Motor neuron (in vitro differentiated cells): Measurements from ENCODE around the gene LRRC73. TPM values are rescaled to one million over a fixed set of nuclear protein-coding genes. Genes with fewer than 3 reads are reported as not detected.

ENCODE experiments used
- ATAC-seq, 8 experiments: fragments of 200-7000 bp; cut with Tn5 transposase; replicated peaks in 6 of 8; 2 replicates each; pipeline ENCODE4 v1.8.0; 2021; ENCODE audit warnings: mild to moderate bottlenecking in 8 of 8, moderate library complexity in 8 of 8
- H3K27ac ChIP-seq, 2 donors: fragments of 250-450 bp; sonication (Bioruptor Pico); 2 replicates each; pipeline ENCODE4 v1.9.0; 2021; ENCODE audit warnings: antibody characterized with exemption in 2 of 2, mild to moderate bottlenecking in 2 of 2, moderate library complexity in 1 of 2
- H3K4me1 ChIP-seq, 2 donors: fragments of 250-450 bp; sonication (Bioruptor Pico); replicated peaks in 1 of 2; 2 replicates each; pipeline ENCODE4 v1.6.1; 2021; ENCODE audit warnings: antibody characterized with exemption in 2 of 2, mild to moderate bottlenecking in 2 of 2, moderate library complexity in 1 of 2
- H3K4me3 ChIP-seq, 5 donors: fragments of 250-450 bp; sonication (Bioruptor Pico); 2 replicates each; pipeline ENCODE4 v1.9.0; 2021; ENCODE audit warnings: antibody characterized with exemption in 5 of 5, mild to moderate bottlenecking in 5 of 5, moderate library complexity in 4 of 5
- WGBS, 10 experiments: fragments of 450-650 bp; shearing (Covaris generic); methylation state at CpG; one replicate each; pipeline ENCODE4 v1.0.0; 2022; 5-methylcytosine and 5-hydroxymethylcytosine counted together
- in situ Hi-C, 9 experiments: fragments of 400-800 bp; cut with MboI; loops; one replicate each; pipeline ENCODE4 v1.15.0; 2021; ENCODE audit warnings: low sequenced_read_pairs in 9 of 9, low pct_unique_long_range_greater_than_20kb in 2 of 9; ENCODE audit not compliant: unreplicated experiment in 9 of 9
- total RNA-seq, 8 experiments: library from RNA; unstranded; fragments of 300-600 nt; gene quantifications; 2 replicates each; pipeline versions ENCODE4 v1.2.3 to v1.2.4, GENCODE V29; 2022

Gene LRRC73
- total RNA-seq, 8 experiments from 2014 or later = 0.67 to 3.7 (median 1.4) TPM

DNA sequence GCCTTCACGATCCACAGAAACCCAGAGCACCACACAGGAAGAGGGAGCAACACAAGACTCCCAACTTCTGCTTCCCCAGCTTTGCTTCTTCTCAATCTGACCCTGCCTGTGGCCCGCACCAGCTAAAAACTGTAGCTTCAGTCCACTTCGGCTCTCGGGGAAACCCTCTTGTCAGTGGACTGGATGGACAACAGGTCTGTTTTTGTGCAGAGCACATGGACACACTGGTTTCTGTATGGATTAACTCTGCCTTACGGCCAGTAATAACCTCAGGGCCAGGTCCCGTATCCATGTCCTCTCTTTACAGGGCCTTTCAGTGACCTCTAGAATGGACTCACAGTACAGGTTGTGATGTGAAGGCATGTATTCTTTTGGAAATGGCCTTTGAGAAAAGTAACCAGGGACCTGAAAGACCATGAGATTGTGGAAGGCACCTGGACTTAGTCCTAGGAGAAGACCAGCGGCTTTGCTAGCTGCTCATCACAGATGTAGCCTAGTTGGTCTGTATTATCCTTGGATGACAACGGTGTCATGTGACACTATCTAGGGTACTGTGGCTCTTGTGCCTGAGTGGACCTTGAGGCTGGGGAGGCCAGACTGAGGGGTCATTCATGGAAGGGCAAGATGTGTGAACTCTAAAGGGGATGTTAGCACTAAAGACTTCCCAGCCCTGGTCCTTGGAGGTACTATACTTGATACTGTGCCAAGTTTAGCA, 12.6 kb upstream of the LRRC73 start:
- Histone ChIP-seq H3K4me3 (no peak overlapping the region), H3K4me1 (peaks cover 10 to 12% of the 10 kb centered on the region in 2 donors), H3K27ac (no peak overlapping the region)
- 93 to 100% (median 100%) methylated on average over 1 to 4 of the region's 8 CpGs; no CpG with 5 or more reads in 2 of the 10 experiments for WGBS, 10 experiments
- ATAC-seq = peak in 4 of 8 experiments; percentile 17 to 35 (median 31)
- in situ Hi-C loops = loop anchor here in 2 of 9 experiments (25.0 kb wide), 2 partner anchors 135 to 260 kb away; no protein-coding TSS in a partner anchor

DNA sequence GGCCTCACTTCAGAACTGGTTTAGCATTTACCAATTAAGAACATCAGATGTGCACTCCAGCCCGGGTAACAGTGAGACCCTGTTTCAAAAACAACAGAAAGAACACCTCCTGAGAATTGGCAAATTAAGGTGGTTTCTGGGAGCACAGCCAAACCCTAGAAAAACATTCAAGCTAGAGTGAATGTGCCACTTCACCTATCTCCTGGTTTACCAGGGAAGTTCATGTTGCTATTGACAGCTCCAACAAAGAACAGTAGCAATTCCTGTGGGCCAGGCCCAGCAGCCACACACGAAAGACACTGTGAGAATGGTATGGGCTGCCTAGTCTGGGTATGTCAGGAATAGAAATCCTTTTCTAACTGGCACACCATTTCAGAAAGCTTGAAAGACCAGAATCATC, 11.7 kb upstream of the LRRC73 start:
- WGBS, 10 experiments = 60 to 100% (median 100%) methylated on average over 1 to 2 of the region's 2 CpGs; no CpG with 5 or more reads in 4 of the 10 experiments
- H3K4me3 ChIP-seq = no peak overlapping the region
- ATAC-seq = no peak
- in situ Hi-C loops = loop anchor here in 2 of 9 experiments (25.0 kb wide), 2 partner anchors 135 to 260 kb away; no protein-coding TSS in a partner anchor
- H3K27ac ChIP-seq = no peak overlapping the region
- H3K4me1 ChIP-seq = peaks cover 10 to 12% of the 10 kb centered on the region in 2 donors

DNA sequence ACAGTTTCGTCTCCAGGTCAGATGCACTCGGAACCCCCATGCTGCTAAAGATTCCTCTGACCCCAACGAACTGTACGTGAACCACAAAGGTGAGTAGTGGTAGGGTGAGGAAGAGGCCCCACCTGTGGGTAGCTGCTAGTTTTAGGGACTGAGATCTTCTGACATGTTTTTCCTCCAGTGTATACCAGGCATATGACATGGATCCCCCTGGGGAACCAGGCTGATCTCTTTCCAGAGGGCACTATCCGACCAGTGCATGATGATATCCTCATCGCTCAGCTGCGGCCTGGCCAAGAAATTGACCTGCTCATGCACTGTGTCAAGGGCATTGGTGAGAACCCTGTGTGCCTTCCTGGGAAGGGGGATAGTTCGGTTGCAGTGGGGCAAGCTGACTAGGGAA, 10.0 kb upstream of the LRRC73 start:
- in situ Hi-C loops = loop anchor here in 2 of 9 experiments (25.0 kb wide), 2 partner anchors 133 to 258 kb away; no protein-coding TSS in a partner anchor
- no peak overlapping the region for H3K4me3 ChIP-seq
- no peak overlapping the region for H3K27ac ChIP-seq
- H3K4me1 ChIP-seq = peaks cover 18 to 19% of the 10 kb centered on the region in 2 donors
- no peak for ATAC-seq
- 80 to 100% (median 93%) methylated on average over 1 to 8 of the region's 8 CpGs; no CpG with 5 or more reads in 4 of the 10 experiments for WGBS, 10 experiments

DNA sequence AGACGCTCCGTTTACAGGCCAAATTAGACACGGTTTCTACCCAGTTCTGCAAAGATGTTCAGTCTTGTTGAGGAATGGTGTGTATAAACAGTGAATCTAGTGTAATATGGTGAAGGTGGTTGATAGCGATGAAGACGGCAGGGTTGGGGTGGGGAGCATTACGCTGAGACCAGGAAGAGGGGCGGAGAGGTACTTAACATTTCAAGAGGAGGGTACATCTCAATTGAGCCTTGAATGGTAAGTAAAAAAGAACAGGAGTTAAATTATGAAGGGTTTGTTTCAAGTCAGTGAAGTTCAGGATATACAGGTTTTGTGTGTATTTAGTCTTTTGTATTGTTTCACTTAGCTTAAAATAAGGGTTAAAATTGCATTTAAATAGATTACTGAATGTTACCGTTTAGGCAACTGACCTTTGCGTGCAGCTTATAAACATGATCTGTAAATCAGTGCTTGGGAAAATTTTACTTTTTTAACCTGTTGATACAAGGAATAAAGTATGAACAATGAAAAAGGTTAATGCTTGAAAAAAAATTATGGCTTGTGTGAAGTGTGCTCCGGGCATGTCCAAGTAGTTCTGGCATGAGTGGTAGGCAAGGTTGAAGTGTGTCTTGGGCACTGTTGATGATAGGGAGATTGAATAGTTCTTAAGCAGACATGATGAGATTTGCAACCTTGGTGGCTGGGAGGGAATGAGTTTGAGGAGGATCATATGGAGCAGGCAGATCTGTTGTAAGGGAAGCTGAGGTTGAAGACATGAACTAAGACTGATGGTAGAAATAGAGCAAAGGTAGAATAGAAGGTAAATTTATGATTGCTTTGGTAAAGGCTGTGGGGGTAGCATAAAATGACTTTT, 7.6 kb upstream of the LRRC73 start:
- Histone ChIP-seq H3K4me3 (peak overlapping the region; percentile 75 to 92 (median 77)), H3K4me1 (peaks cover 21 to 28% of the 10 kb centered on the region in 2 donors), H3K27ac (peak overlapping the region; percentile 68 to 93)
- ATAC-seq = peak in 3 of 8 experiments; percentile 0 to 5 (median 3)
- in situ Hi-C loops = loop anchor here in 2 of 9 experiments (25.0 kb wide), 2 partner anchors 130 to 255 kb away; no protein-coding TSS in a partner anchor
- WGBS, 10 experiments = 0 to 20% (median 9%) methylated on average over 3 to 8 of the region's 10 CpGs; no CpG with 5 or more reads in 1 of the 10 experiments

DNA sequence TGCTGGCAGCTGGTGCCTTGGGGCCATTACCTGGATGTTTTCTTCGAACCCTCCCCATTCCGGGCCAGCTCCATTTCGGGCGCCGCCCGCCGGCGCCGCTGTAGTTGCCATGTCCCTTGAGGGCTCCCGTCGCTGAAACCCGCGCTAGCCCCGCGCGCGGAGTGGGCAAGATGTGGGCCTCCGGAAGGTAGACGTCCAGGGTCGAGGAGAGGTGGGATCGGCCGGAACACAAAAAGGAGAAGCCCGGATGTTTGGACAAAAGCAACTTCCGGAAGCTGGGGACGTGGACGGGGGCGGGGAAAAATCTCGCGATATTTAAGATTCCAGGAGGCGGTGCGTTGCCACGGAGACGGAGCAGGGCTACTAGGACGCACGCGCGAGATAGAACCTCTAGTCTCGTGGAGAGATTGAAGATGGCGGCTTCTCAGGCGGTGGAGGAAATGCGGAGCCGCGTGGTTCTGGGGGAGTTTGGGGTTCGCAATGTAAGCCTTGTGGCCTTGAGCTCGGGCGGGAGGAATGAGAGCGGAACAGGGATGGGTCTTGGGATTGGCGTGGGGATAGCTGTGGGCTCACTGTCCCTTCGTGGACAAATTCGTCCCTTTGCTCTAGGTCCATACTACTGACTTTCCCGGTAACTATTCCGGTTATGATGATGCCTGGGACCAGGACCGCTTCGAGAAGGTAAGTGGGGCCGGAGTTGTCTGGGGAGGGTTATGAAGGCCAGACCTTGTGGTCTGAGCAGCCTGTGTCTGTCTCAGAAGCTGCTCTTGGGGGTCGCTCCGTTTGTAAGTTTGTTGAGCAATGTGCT, 6.8 kb upstream of the LRRC73 start, which contains the start of the genes POLR1C and YIPF3:
TSS of gene POLR1C (plus strand) at position 393 of the 808 bp plus-strand sequence. CDS start at position 414, 21 bp downstream.
TSS of gene YIPF3 (minus strand) at position 230 of the 808 bp plus-strand sequence. CDS start at position 111, 119 bp downstream.
- WGBS, 10 experiments = 0 to 1% (median 0%) methylated on average over 1 to 47 of the region's 57 CpGs; no CpG with 5 or more reads in 2 of the 10 experiments
- Histone ChIP-seq H3K4me3 (peak within 1 kb of the TSS; percentile 75 to 92 (median 77)), H3K27ac (peak within 1 kb of the TSS; percentile 91 to 93), H3K4me1 (peaks cover 21 to 28% of the 10 kb centered on the region in 2 donors)
- in situ Hi-C loops = loop anchor here in 2 of 9 experiments (25.0 kb wide), 2 partner anchors 130 to 255 kb away; no protein-coding TSS in a partner anchor
- peak; percentile 90 to 94 (median 92) for ATAC-seq

DNA sequence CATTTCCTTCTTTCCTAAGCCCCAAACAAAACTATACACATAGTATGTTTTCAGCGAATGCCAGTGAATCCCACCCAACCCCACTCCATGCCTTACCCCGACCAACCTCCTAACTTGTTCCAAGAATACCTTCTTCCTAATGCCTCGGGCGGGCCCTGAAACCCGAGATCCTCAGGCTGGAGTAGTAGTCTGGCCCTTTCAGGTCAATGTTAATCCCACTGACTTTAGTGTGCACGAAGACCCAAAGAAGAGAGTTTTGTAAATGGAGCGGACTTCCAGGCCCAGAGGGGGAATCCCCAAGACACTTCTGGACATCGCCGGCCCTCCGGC, 6.2 kb upstream of the LRRC73 start:
- peak overlapping the region; percentile 75 to 92 (median 77) for H3K4me3 ChIP-seq
- H3K27ac ChIP-seq = peak overlapping the region; percentile 91 to 93
- peaks cover 21 to 28% of the 10 kb centered on the region in 2 donors for H3K4me1 ChIP-seq
- in situ Hi-C loops = loop anchor here in 2 of 9 experiments (25.0 kb wide), 2 partner anchors 129 to 254 kb away; no protein-coding TSS in a partner anchor
- 0 to 2% (median 0%) methylated on average over 1 to 8 of the region's 10 CpGs; no CpG with 5 or more reads in 6 of the 10 experiments for WGBS, 10 experiments
- ATAC-seq = no peak

DNA sequence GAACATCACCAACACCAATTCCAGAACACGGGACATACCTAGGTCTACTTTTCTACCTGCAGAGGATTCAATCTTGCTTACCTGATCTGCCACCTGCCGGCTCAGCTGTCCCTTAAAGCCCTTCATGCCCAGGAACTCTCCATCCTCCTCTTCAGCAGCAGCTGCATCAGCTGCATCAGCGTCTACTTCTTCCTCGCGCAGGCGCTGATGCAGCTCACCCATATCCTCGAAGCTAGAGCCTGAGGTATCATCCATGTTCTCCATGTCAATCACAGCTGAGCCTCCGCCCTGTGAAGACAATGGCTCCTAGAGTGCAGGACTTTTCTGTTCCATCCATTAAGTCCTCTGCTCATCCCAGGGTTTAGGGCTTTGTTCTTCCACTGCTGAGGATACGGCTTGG, 5.7 kb upstream of the LRRC73 start:
- 52 to 83% (median 73%) methylated on average over 1 to 8 of the region's 9 CpGs; no CpG with 5 or more reads in 2 of the 10 experiments for WGBS, 10 experiments
- in situ Hi-C loops = loop anchor here in 2 of 9 experiments (25.0 kb wide), 2 partner anchors 129 to 254 kb away; no protein-coding TSS in a partner anchor
- Histone ChIP-seq H3K4me1 (peaks cover 21 to 29% of the 10 kb centered on the region in 2 donors), H3K27ac (peak overlapping the region; percentile 91 to 93), H3K4me3 (peak overlapping the region; percentile 75 to 92 (median 77))
- no peak for ATAC-seq

DNA sequence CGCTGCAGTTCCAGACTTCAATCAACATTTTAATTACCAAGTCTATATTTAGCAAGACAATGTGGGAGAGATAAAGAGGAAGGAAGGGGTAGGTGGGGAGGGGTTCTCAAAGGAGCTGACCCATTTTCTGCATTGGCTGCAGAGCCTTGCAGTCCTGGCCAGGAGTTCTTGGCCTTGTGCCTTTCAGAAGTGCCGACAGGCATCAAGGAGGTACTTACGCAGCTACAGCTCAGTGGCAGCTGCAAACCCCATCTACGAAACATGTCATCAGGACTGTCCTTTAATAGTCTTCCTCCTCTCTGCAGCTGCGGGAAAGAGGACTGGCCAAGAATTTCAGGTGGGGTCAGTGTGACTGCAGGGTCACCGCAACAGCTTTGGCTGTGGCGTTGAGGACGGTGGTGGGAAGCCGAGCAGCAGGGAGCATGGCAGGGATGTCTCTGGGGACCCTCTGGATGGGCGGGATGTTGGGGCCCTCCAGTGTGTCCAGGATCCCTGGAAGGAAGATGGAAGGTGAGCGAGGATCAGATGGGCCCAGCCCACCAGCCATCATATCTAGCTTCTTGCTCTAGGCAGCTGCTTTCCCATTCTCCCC, 1.8 kb upstream of the LRRC73 start:
- 17 to 100% (median 90%) methylated on average over 1 to 8 of the region's 11 CpGs; no CpG with 5 or more reads in 2 of the 10 experiments for WGBS, 10 experiments
- Histone ChIP-seq H3K27ac (no peak overlapping the region), H3K4me1 (peaks cover 23 to 32% of the 10 kb centered on the region in 2 donors), H3K4me3 (no peak overlapping the region)
- ATAC-seq = no peak
- in situ Hi-C loops = loop anchor here in 2 of 9 experiments (25.0 kb wide), 2 partner anchors 125 to 250 kb away; no protein-coding TSS in a partner anchor

DNA sequence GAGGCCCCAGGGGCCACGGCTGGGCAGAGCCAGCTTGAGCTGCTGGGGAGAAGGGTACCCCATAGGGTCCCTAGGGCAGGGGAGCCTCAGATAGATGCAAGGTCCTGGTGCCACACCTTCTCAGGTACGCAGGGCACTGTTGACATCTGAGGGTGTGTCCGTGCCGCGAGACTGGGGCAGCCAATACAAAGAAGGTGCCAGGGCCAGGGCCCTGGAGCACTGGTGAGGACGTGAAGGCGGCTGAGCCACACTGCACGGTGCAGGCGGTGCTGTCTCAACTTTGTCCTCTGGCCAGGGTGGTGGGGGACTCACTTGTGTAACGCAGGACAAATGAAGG, 649 bp upstream of the LRRC73 start:
- WGBS, 10 experiments = 49 to 100% (median 87%) methylated on average over 1 to 4 of the region's 10 CpGs; no CpG with 5 or more reads in 3 of the 10 experiments
- H3K27ac ChIP-seq = peak overlapping the region; percentile 64 to 72
- peaks cover 27 to 31% of the 10 kb centered on the region in 2 donors for H3K4me1 ChIP-seq
- H3K4me3 ChIP-seq = peak overlapping the region in 1 of 5 donors; percentile 88
- ATAC-seq = peak in 3 of 8 experiments; percentile 0 to 1 (median 0)
- in situ Hi-C loops = loop anchor here in 2 of 9 experiments (25.0 kb wide), 2 partner anchors 123 to 248 kb away; no protein-coding TSS in a partner anchor

DNA sequence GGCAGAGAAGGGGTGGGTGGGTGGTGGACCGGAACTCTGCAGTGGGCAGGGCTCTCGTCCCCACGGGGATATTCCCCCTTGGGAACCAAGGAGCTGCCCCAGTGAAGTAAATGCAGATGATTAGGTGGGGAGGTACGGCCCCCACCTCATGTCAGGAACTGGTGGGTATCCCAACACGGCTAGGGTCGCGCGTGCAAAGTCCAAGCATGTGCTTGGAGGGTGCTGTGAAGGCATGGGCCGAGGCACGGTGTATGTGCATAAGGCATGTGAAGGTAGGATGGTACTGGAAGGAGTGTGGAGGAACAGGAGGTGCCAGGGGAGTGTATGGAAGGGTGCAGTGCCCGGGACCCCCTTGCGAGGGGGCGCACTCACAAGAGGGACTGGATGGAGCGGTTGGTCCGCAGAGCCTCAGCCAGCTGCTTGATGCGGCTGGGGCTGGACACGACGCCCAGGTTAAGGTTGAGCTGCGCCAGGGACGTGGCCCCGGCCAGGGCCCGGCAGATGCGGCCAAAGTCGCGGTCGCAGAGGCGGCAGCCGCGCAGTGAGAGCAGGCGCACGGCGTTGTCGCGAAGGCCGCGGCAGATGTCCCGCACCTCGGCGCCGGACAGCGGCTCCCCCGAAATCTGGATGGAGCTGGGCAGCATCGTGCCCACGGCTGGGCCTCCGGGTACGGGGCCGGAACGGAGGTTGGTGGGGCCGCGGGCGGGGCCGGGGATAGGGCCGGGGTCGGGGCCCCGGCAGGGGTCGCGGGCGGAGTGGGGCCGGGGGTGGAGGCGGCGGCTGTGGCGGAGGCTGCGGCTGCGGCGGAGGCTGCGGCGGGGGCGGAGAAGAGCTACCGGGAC, 783 bp downstream of the LRRC73 start:
- in situ Hi-C loops = loop anchor here in 4 of 9 experiments (10.0 to 25.0 kb wide), 4 partner anchors 55 to 247 kb away; partner anchors contain the start of gene DLK2 (in 1 of the 4)
- H3K4me1 ChIP-seq = peaks cover 17% of the 10 kb centered on the region in 2 donors
- ATAC-seq = peak; percentile 3 to 14 (median 7)
- peak overlapping the region; percentile 34 to 68 for H3K27ac ChIP-seq
- 0 to 28% (median 8%) methylated on average over 4 to 18 of the region's 69 CpGs; no CpG with 5 or more reads in 5 of the 10 experiments for WGBS, 10 experiments
- peak overlapping the region; percentile 51 to 88 (median 58) for H3K4me3 ChIP-seq
